Forelimb muscle (tissue), 1 donor: ENCODE results near the gene COX19. TPM values are rescaled to one million over a fixed set of nuclear protein-coding genes. Genes with fewer than 3 reads are reported as not detected.

Source experiments
- DNase-seq: peaks from one replicate; pipeline ENCODE4 v3.0.0-alpha.2; 2013; ENCODE audit warnings: low read depth
- polyA plus RNA-seq: library from polyadenylated mRNA; unstranded; fragments of 120-200 nt; gene quantifications from one replicate; pipeline ENCODE4 v1.2.1, GENCODE V29; 2013; ENCODE audit not compliant: insufficient read length

Gene COX19
- polyA plus RNA-seq, 1 donor: 11.6 TPM

- DNase-seq: no peak
These were observed 3.8 kb upstream of the COX19 start for GRCh38 chr7:979151-979550.

GRCh38 chr7:978416-979091 is 3.2 kb upstream of the COX19 start:
- DNase-seq: no peak

GRCh38 chr7:978049-978346 is 2.6 kb upstream of the COX19 start:
- no peak for DNase-seq

- no peak for DNase-seq
These were observed 2.1 kb upstream of the COX19 start for GRCh38 chr7:977326-978048.

- DNase-seq: no peak
These were observed 1.6 kb upstream of the COX19 start for GRCh38 chr7:976901-977325.

- DNase-seq: no peak
These were observed 539 bp upstream of the COX19 start for GRCh38 chr7:975702-976473.

GRCh38 chr7:974172-974571 is 1.2 kb downstream of the COX19 start:
- DNase-seq: no peak

- no peak for DNase-seq
These were observed 2.0 kb downstream of the COX19 start for GRCh38 chr7:973312-973711.

GRCh38 chr7:972676-973309 is 2.6 kb downstream of the COX19 start:
- DNase-seq: no peak

- DNase-seq: no peak
These were observed 3.2 kb downstream of the COX19 start for GRCh38 chr7:972110-972509.

GRCh38 chr7:970744-971143 is 4.6 kb downstream of the COX19 start:
- no peak for DNase-seq

GRCh38 chr7:969403-969802 is 5.9 kb downstream of the COX19 start:
- DNase-seq: no peak

- DNase-seq: no peak
These were observed 6.9 kb downstream of the COX19 start for GRCh38 chr7:968205-969105.

- DNase-seq: no peak
These were observed 7.8 kb downstream of the COX19 start for GRCh38 chr7:967361-968082.

GRCh38 chr7:966291-967069 is 8.9 kb downstream of the COX19 start:
- no peak for DNase-seq

GRCh38 chr7:964401-965231 is 10.7 kb downstream of the COX19 start:
- DNase-seq: no peak

GRCh38 chr7:963236-964078 is 11.9 kb downstream of the COX19 start:
- no peak for DNase-seq
